Spleen (tissue), 11 donors: Measurements from ENCODE around the gene MAP2K5. TPM values are rescaled to one million over a fixed set of nuclear protein-coding genes. Genes with fewer than 3 reads are reported as not detected.

ENCODE experiments used
- DNase-seq: peaks from one replicate; pipeline ENCODE4 v3.0.0-alpha.2; 2020
- H3K27ac ChIP-seq, 8 donors: fragments of 200-600 bp; sonication (generic) in 7 of 8; 1 replicate in 4 of 8; 2 replicates in 4 of 8; pipeline versions ENCODE4 v1.5.0 to v1.8.0; 2016 to 2021; ENCODE audit warnings: inconsistent platforms in 4 of 8, mild to moderate bottlenecking in 4 of 8, moderate library complexity in 1 of 8
- H3K27me3 ChIP-seq, 7 donors: fragments of 200-600 bp; sonication (generic) in 6 of 7; replicated peaks in 1 of 7; 1 replicate in 4 of 7; 2 replicates in 3 of 7; pipeline versions ENCODE4 v1.5.0 to v1.8.0; 2016 to 2021; ENCODE audit warnings: inconsistent platforms in 3 of 7, mild to moderate bottlenecking in 1 of 7
- H3K36me3 ChIP-seq, 6 donors: fragments of 200-600 bp; sonication (generic) in 5 of 6; 1 replicate in 4 of 6; 2 replicates in 2 of 6; pipeline versions ENCODE4 v1.5.0 to v1.8.0; 2016 to 2021; ENCODE audit warnings: inconsistent platforms in 2 of 6
- H3K4me1 ChIP-seq, 6 donors: fragments of 200-600 bp; sonication (generic) in 5 of 6; 1 replicate in 3 of 6; 2 replicates in 3 of 6; pipeline versions ENCODE4 v1.5.0 to v1.8.0; 2016 to 2021; ENCODE audit warnings: inconsistent platforms in 3 of 6
- H3K4me3 ChIP-seq, 8 donors: fragments of 200-600 bp; sonication (generic) in 7 of 8; 1 replicate in 4 of 8; 2 replicates in 4 of 8; pipeline versions ENCODE4 v1.5.0 to v1.8.0; 2016 to 2021; ENCODE audit warnings: inconsistent platforms in 4 of 8, mild to moderate bottlenecking in 4 of 8, moderate library complexity in 2 of 8
- H3K9me3 ChIP-seq, 8 donors: fragments of 200-600 bp; sonication (generic) in 7 of 8; 1 replicate in 4 of 8; 2 replicates in 4 of 8; pipeline versions ENCODE4 v1.5.0 to v1.8.0; 2016 to 2021; ENCODE audit warnings: inconsistent platforms in 4 of 8
- CTCF ChIP-seq, 11 experiments: fragments of 200-600 bp in 7 of 11; fragments of 450-650 bp in 4 of 11; sonication (generic) in 4 of 11; IDR thresholded peaks in 8 of 11; conservative IDR thresholded peaks in 3 of 11; 1 replicate in 7 of 11; 2 replicates in 4 of 11; pipeline versions ENCODE4 v1.4.0 to v1.8.0; 2016 to 2021; ENCODE audit warnings: antibody characterized with exemption in 11 of 11, inconsistent platforms in 4 of 11, mild to moderate bottlenecking in 1 of 11
- POLR2A ChIP-seq, 3 donors: fragments of 450-650 bp; IDR thresholded peaks; one replicate each; pipeline ENCODE4 v1.5.1; 2017; ENCODE audit warnings: antibody characterized with exemption in 3 of 3, mild to moderate bottlenecking in 1 of 3
- POLR2AphosphoS5 ChIP-seq, 3 donors: sonication (generic); formaldehyde crosslinking; IDR thresholded peaks; one replicate each; pipeline ENCODE4 v1.5.1; 2017; ENCODE audit warnings: antibody characterized with exemption in 3 of 3
- WGBS, 5 donors: extraction: QIAGEN DNeasy Blood & Tissue Kit in 3 of 5; methylation state at CpG; one replicate each; pipeline versions ENCODE4 v1.1.5 to v1.1.7; 2013 to 2018; 5-methylcytosine and 5-hydroxymethylcytosine counted together
- intact Hi-C: fragments of 100-400 bp; cut with DNase I; formaldehyde crosslinking; loops from one replicate; pipeline ENCODE4 v1.15.0; 2023; ENCODE audit warnings: low total_unique reads
- polyA plus RNA-seq, 3 donors: library from polyadenylated mRNA; stranded (reverse); fragments of 200-250 nt; gene quantifications; one replicate each; pipeline ENCODE4 v1.2.1, GENCODE V29; 2013
- total RNA-seq, 7 donors: library from RNA; depleted of rRNA in 3 of 7; stranded (reverse); fragments of >200 nt in 3 of 7; fragmentation: NEBNext Ultra II Directional in 4 of 7; extraction: Animal tissue kit (Norgen Biotek cat#: 25700) in 4 of 7; gene quantifications; one replicate each; pipeline versions ENCODE4 v1.1.0 to v1.2.1, GENCODE V29; 2016 to 2021
- donor health status: healthy with polysubstance abuse.
- donor health status: DM: no; HTN: no; CAD: no; lungs with moderate emphysema.
- donor health status: DM: no; HTN: no; CAD: no.
- donor health status: Bipolar disorder and iron deficiency.
- donor health status: healthy.
- donor health status: DM: no; HTN: no; CAD: no.
- donor health status: DM: yes; HTN: yes; CAD: no.

MAP2K5 gene
- total and polyA plus RNA-seq, 10 donors, result 8.4 to 30.4 (median 14.6) TPM

- Histone ChIP-seq H3K9me3 (peaks cover 0 to 2% (median 0%) of the 10 kb centered on the region in 8 donors), H3K27ac (no peak overlapping the region), H3K27me3 (no peaks in the 10 kb centered on the region), H3K4me3 (no peak overlapping the region), H3K36me3 (peaks cover 0 to 32% (median 6%) of the 10 kb centered on the region in 6 donors), H3K4me1 (peaks cover 2 to 12% (median 6%) of the 10 kb centered on the region in 6 donors)
- 92 to 95% (median 92%) methylated on average over 5 of the region's 5 CpGs for WGBS, 5 donors
- intact Hi-C loops, result no loop called here
- no peak for DNase-seq
- TF ChIP-seq POLR2A (IDR thresholded peaks at IDR 0.05), result no peak
- no peak for TF ChIP-seq POLR2AphosphoS5 (IDR thresholded peaks at IDR 0.05)
- no peak for TF ChIP-seq CTCF (IDR thresholded peaks at IDR 0.05 in 8 of 11, conservative IDR thresholded peaks at IDR 0.05 in 3 of 11)
These were observed 20.6 kb downstream of the MAP2K5 start for GRCh38 chr15:67563092-67563491.

GRCh38 chr15:67564021-67564967 is 21.8 kb downstream of the MAP2K5 start:
- intact Hi-C loops, result no loop called here
- no peaks in the 10 kb centered on the region for H3K9me3 ChIP-seq
- TF ChIP-seq POLR2A (IDR thresholded peaks at IDR 0.05) (no peak), CTCF (IDR thresholded peaks at IDR 0.05 in 8 of 11, conservative IDR thresholded peaks at IDR 0.05 in 3 of 11) (no peak), POLR2AphosphoS5 (IDR thresholded peaks at IDR 0.05) (no peak)
- DNase-seq, result no peak
- peaks cover 2 to 14% (median 6%) of the 10 kb centered on the region in 6 donors for H3K4me1 ChIP-seq
- no peak overlapping the region for H3K27ac ChIP-seq
- no peaks in the 10 kb centered on the region for H3K27me3 ChIP-seq
- WGBS, 5 donors, result 64 to 87% (median 84%) methylated on average over 2 of the region's 2 CpGs
- H3K4me3 ChIP-seq, result no peak overlapping the region
- peaks cover 0 to 31% (median 0%) of the 10 kb centered on the region in 6 donors for H3K36me3 ChIP-seq

- intact Hi-C loops, result no loop called here
- WGBS, 5 donors, result 50 to 56% (median 52%) methylated on average over 3 of the region's 3 CpGs
These were observed 22.5 kb downstream of the MAP2K5 start for GRCh38 chr15:67564968-67565345.

More at GRCh38 chr15:67564968-67565345, 22.5 kb downstream of the MAP2K5 start:
- Histone ChIP-seq H3K27me3 (no peaks in the 10 kb centered on the region), H3K27ac (no peak overlapping the region), H3K36me3 (peaks cover 0 to 35% (median 0%) of the 10 kb centered on the region in 6 donors), H3K4me3 (no peak overlapping the region), H3K4me1 (peaks cover 2 to 16% (median 6%) of the 10 kb centered on the region in 6 donors), H3K9me3 (no peaks in the 10 kb centered on the region)
- no peak for TF ChIP-seq POLR2A (IDR thresholded peaks at IDR 0.05)
- no peak for TF ChIP-seq POLR2AphosphoS5 (IDR thresholded peaks at IDR 0.05)
- TF ChIP-seq CTCF (IDR thresholded peaks at IDR 0.05 in 8 of 11, conservative IDR thresholded peaks at IDR 0.05 in 3 of 11), result no peak
- no peak for DNase-seq
